SU-DHL-6 (cell line): ENCODE results near the gene FAM72C.
"Not testable (repeated sequence)": the region's sequence is repeated elsewhere in the genome, so short reads cannot be mapped to it uniquely, and the experiment has no call there.

Source experiments
- H2AFZ ChIP-seq: fragments of 200-600 bp; sonication (generic); 2 replicates; pipeline ENCODE4 v1.6.1; 2014; ENCODE audit warnings: low read depth, mild to moderate bottlenecking, moderate library complexity, mixed read lengths, antibody characterized with exemption, low read length; ENCODE audit not compliant: severe bottlenecking
- H3F3A ChIP-seq: fragments of 200-600 bp; shearing (Covaris generic); 2 replicates; pipeline ENCODE4 v1.6.0; 2016; ENCODE audit warnings: antibody characterized with exemption, mild to moderate bottlenecking; ENCODE audit not compliant: insufficient read depth
- H3K27ac ChIP-seq: fragments of 200-600 bp; sonication (generic); 2 replicates; pipeline ENCODE4 v1.5.1; 2016; ENCODE audit warnings: low read depth, mild to moderate bottlenecking, low read length, moderate library complexity, mixed read lengths
- H3K27me3 ChIP-seq: fragments of 200-600 bp; sonication (generic), shearing (Covaris generic); 2 replicates; pipeline ENCODE4 v1.6.0; 2014; ENCODE audit warnings: mild to moderate bottlenecking, low read length
- H3K36me3 ChIP-seq: fragments of 200-600 bp; sonication (generic); 2 replicates; pipeline ENCODE4 v1.6.1; 2014; ENCODE audit warnings: mild to moderate bottlenecking, low read length, mixed read lengths
- H3K4me2 ChIP-seq: fragments of 300-600, 200-600 bp; shearing (Covaris generic), sonication (generic); 2 replicates; pipeline ENCODE4 v1.6.0; 2014; ENCODE audit warnings: low read length, low read depth, mild to moderate bottlenecking; ENCODE audit not compliant: poor library complexity, severe bottlenecking
- H3K4me3 ChIP-seq: fragments of 200-600 bp; sonication (generic); 2 replicates; pipeline ENCODE4 v1.5.1; 2014; ENCODE audit warnings: antibody characterized with exemption, low read length, mild to moderate bottlenecking, mixed read lengths; ENCODE audit not compliant: insufficient read depth, poor library complexity, severe bottlenecking
- H3K79me2 ChIP-seq: fragments of 200-600 bp; sonication (generic); 2 replicates; pipeline ENCODE4 v1.6.1; 2014; ENCODE audit warnings: mild to moderate bottlenecking, low read length, moderate library complexity; ENCODE audit not compliant: insufficient read depth
- H3K9ac ChIP-seq: fragments of 200-600 bp; sonication (generic); 2 replicates; pipeline ENCODE4 v1.7.0; 2014; ENCODE audit warnings: mild to moderate bottlenecking, low read length
- H3K9me2 ChIP-seq: fragments of 200-600 bp; sonication (generic); replicated peaks from 2 replicates; pipeline ENCODE4 v1.6.1; 2014; ENCODE audit warnings: low read length; ENCODE audit not compliant: insufficient read depth
- H3K9me3 ChIP-seq: fragments of 200-600 bp; sonication (generic); 2 replicates; pipeline ENCODE4 v1.6.1; 2014; ENCODE audit warnings: low read length, mixed read lengths; ENCODE audit not compliant: insufficient read depth
- H4K20me1 ChIP-seq: fragments of 200-600 bp; sonication (generic); 2 replicates; pipeline ENCODE4 v1.6.1; 2014; ENCODE audit warnings: low read depth, mild to moderate bottlenecking, antibody characterized with exemption, low read length, moderate library complexity, mixed read lengths

The FAM72C gene

GRCh38 chr1:143943319-143943978 lies 28.3 kb downstream of the FAM72C start:
- H3K79me2 ChIP-seq, H3K4me2 ChIP-seq, H3K4me3 ChIP-seq, H3K36me3 ChIP-seq, H3K27me3 ChIP-seq, H4K20me1 ChIP-seq, H3F3A ChIP-seq, H3K9me3 ChIP-seq, H3K9ac ChIP-seq, H2AFZ ChIP-seq, H3K27ac ChIP-seq, H3K9me2 ChIP-seq: not testable (repeated sequence)

- H3K79me2 ChIP-seq, H3K27ac ChIP-seq, H3K36me3 ChIP-seq, H3K4me3 ChIP-seq, H3K4me2 ChIP-seq, H3F3A ChIP-seq, H3K27me3 ChIP-seq, H3K9me3 ChIP-seq, H2AFZ ChIP-seq, H3K9me2 ChIP-seq, H3K9ac ChIP-seq, H4K20me1 ChIP-seq: not testable (repeated sequence)
These were observed 29.4 kb downstream of the FAM72C start for GRCh38 chr1:143942238-143942860.

- H3K9ac ChIP-seq, H3F3A ChIP-seq, H3K9me2 ChIP-seq, H3K79me2 ChIP-seq, H4K20me1 ChIP-seq, H3K9me3 ChIP-seq, H3K36me3 ChIP-seq, H2AFZ ChIP-seq, H3K27me3 ChIP-seq, H3K4me2 ChIP-seq, H3K27ac ChIP-seq, H3K4me3 ChIP-seq: not testable (repeated sequence)
These were observed 32.1 kb downstream of the FAM72C start for GRCh38 chr1:143939666-143940065.

- not testable (repeated sequence) for H3K4me2 ChIP-seq, H3K4me3 ChIP-seq, H3K9me2 ChIP-seq
These were observed 32.9 kb downstream of the FAM72C start for GRCh38 chr1:143938922-143939321.

GRCh38 chr1:143936457-143937115 lies 35.2 kb downstream of the FAM72C start:
- H3F3A ChIP-seq, H3K27ac ChIP-seq, H4K20me1 ChIP-seq, H3K27me3 ChIP-seq, H2AFZ ChIP-seq, H3K4me2 ChIP-seq, H3K36me3 ChIP-seq, H3K9me2 ChIP-seq, H3K79me2 ChIP-seq, H3K9me3 ChIP-seq, H3K9ac ChIP-seq, H3K4me3 ChIP-seq: not testable (repeated sequence)

More at GRCh38 chr1:143938922-143939321, 32.9 kb downstream of the FAM72C start:
- not testable (repeated sequence) for H4K20me1 ChIP-seq, H2AFZ ChIP-seq, H3K27me3 ChIP-seq, H3F3A ChIP-seq, H3K9ac ChIP-seq, H3K27ac ChIP-seq, H3K79me2 ChIP-seq, H3K36me3 ChIP-seq, H3K9me3 ChIP-seq

- H3K36me3 ChIP-seq, H2AFZ ChIP-seq, H3K27ac ChIP-seq, H3F3A ChIP-seq, H4K20me1 ChIP-seq, H3K9ac ChIP-seq, H3K4me3 ChIP-seq, H3K9me3 ChIP-seq, H3K79me2 ChIP-seq, H3K4me2 ChIP-seq, H3K9me2 ChIP-seq, H3K27me3 ChIP-seq: not testable (repeated sequence)
These were observed 52.7 kb downstream of the FAM72C start for GRCh38 chr1:143919127-143919526.

GRCh38 chr1:143918552-143918951 lies 53.2 kb downstream of the FAM72C start:
- not testable (repeated sequence) for H3K4me2 ChIP-seq

GRCh38 chr1:143913705-143914104 lies 58.1 kb downstream of the FAM72C start:
- H3K27ac ChIP-seq, H3K36me3 ChIP-seq: not testable (repeated sequence)

More at GRCh38 chr1:143918552-143918951, 53.2 kb downstream of the FAM72C start:
- H3F3A ChIP-seq, H3K9me3 ChIP-seq, H3K9me2 ChIP-seq, H4K20me1 ChIP-seq, H3K4me3 ChIP-seq, H3K79me2 ChIP-seq, H3K36me3 ChIP-seq, H3K27ac ChIP-seq, H3K9ac ChIP-seq, H2AFZ ChIP-seq, H3K27me3 ChIP-seq: not testable (repeated sequence)

More at GRCh38 chr1:143913705-143914104, 58.1 kb downstream of the FAM72C start:
- not testable (repeated sequence) for H3K4me3 ChIP-seq, H3K27me3 ChIP-seq, H2AFZ ChIP-seq, H3K9me3 ChIP-seq, H4K20me1 ChIP-seq, H3F3A ChIP-seq, H3K4me2 ChIP-seq, H3K9ac ChIP-seq, H3K9me2 ChIP-seq, H3K79me2 ChIP-seq
